GM10266 (cell line): Measurements from ENCODE around the gene CCNI.

ENCODE experiments used
- DNase-seq: peaks from one replicate; pipeline ENCODE4 v3.0.0; 2012; ENCODE audit errors: extremely low spot score
- CTCF ChIP-seq: IDR thresholded peaks from 2 replicates; pipeline ENCODE4 v1.5.1; 2012; ENCODE audit warnings: mild to moderate bottlenecking, low read depth; ENCODE audit not compliant: control insufficient read depth, insufficient read depth; ENCODE audit errors: missing control alignments

CCNI gene

GRCh38 chr4:77047037-77047436, 28.8 kb downstream of the CCNI start:
- peak; percentile 18 for TF ChIP-seq CTCF
- no peak for DNase-seq

- TF ChIP-seq CTCF, result no peak
- no peak for DNase-seq
Observed at GRCh38 chr4:77045490-77045889, 30.3 kb downstream of the CCNI start.

- peak; percentile 15 for DNase-seq
- TF ChIP-seq CTCF, result peak; percentile 53
Observed at GRCh38 chr4:77044461-77045150, 31.2 kb downstream of the CCNI start.

- no peak for TF ChIP-seq CTCF
- DNase-seq, result no peak
Observed at GRCh38 chr4:77043507-77044136, 32.2 kb downstream of the CCNI start.

- DNase-seq, result no peak
- no peak for TF ChIP-seq CTCF
Observed at GRCh38 chr4:77040854-77041725, 34.7 kb downstream of the CCNI start.

- no peak for DNase-seq
- TF ChIP-seq CTCF, result no peak
Observed at GRCh38 chr4:77040270-77040669, 35.5 kb downstream of the CCNI start.

GRCh38 chr4:77039796-77040195, 36.0 kb downstream of the CCNI start:
- TF ChIP-seq CTCF, result no peak
- no peak for DNase-seq
